GM12878 (cell line): Measurements from ENCODE around the gene SNRPA. TPM values are rescaled to one million over a fixed set of nuclear protein-coding genes. Genes with fewer than 3 reads are reported as not detected.

ENCODE experiments used
- CREB1 ChIP-seq: IDR thresholded peaks from 2 replicates; pipeline ENCODE4 v1.6.1; 2012; ENCODE audit warnings: low read depth, mild to moderate bottlenecking, inconsistent platforms
- ESRRA ChIP-seq: IDR thresholded peaks from 2 replicates; pipeline ENCODE4 v1.6.1; 2012; ENCODE audit warnings: mild to moderate bottlenecking, low read length, improper control_type of control experiment
- MXI1 ChIP-seq: fragments of 150-350 bp; IDR thresholded peaks from 2 replicates; pipeline ENCODE4 v1.6.1; 2011; ENCODE audit warnings: low read depth, mild to moderate bottlenecking, inconsistent platforms, low read length, improper control_type of control experiment
- NFIC ChIP-seq: IDR thresholded peaks from 2 replicates; pipeline ENCODE4 v1.6.1; 2012; ENCODE audit warnings: low read depth, mild to moderate bottlenecking, inconsistent platforms, low read length, moderate library complexity
- POLR2A ChIP-seq: IDR thresholded peaks from 2 replicates; pipeline ENCODE4 v1.6.1; 2011; ENCODE audit warnings: low read depth, mild to moderate bottlenecking, low read length
- STAT1 ChIP-seq: fragments of 450-650 bp; conservative IDR thresholded peaks from 2 replicates; pipeline ENCODE4 v1.6.1; 2014; ENCODE audit warnings: antibody characterized with exemption, mild to moderate bottlenecking
- YY1 ChIP-seq: IDR thresholded peaks from 2 replicates; pipeline ENCODE4 v1.6.1; 2011; ENCODE audit warnings: low read depth, mild to moderate bottlenecking, low read length
- polyA plus RNA-seq, 11 experiments: library from polyadenylated mRNA; depleted of rRNA in 4 of 11; unstranded in 6 of 11; stranded (reverse) in 5 of 11; fragments of >200 nt; fragmentation: Nextera tagmentation in 4 of 11; fragmentation: Illumina TruSeq in 1 of 11; extraction: Ambion mirVana in 4 of 11; extraction: Trizol in 1 of 11; gene quantifications; 1 replicate in 1 of 11; 2 replicates in 10 of 11; pipeline versions ENCODE4 v1.2.1 to v1.2.3, GENCODE V29; 2011 to 2016; ENCODE audit warnings: inconsistent platforms in 2 of 11, missing spikeins in 2 of 11, low read depth in 1 of 11
- total RNA-seq, 4 experiments: library from RNA; depleted of rRNA in 3 of 4; stranded (reverse); fragments of >200 nt in 3 of 4; fragmentation: Illumina TruSeq in 1 of 4; extraction: Trizol in 1 of 4; gene quantifications; 2 replicates each; pipeline versions ENCODE4 v1.2.1 to v1.2.3, GENCODE V29; 2013 to 2021
- TF ChIP-seq, protein P1 (sequence below): IDR thresholded peaks from 2 replicates; pipeline ENCODE4 v1.6.1; 2011; ENCODE audit warnings: mild to moderate bottlenecking, low read depth, low read length, moderate library complexity; ENCODE audit not compliant: insufficient replicate concordance
- TF ChIP-seq, protein P2 (sequence below): fragments of 450-650 bp; IDR thresholded peaks from 2 replicates; pipeline ENCODE4 v1.6.1; 2016; ENCODE audit warnings: mild to moderate bottlenecking

Gene SNRPA
- total and polyA plus RNA-seq, 10 of the 15 experiments (the other 5 are each of a cell fraction or from before 2014, with no cell fraction given) = 14.8 to 299 (median 202) TPM

- TF ChIP-seq MXI1 (0 out of 2 replicates have a peak, but pooled peaks have one; percentile 31), POLR2A (peak; percentile 52), CREB1 (peak; percentile 53; the same call in 1 of the 2 replicates), YY1 (peak; percentile 64; the same call in 1 of the 2 replicates), NFIC (no peak), STAT1 (no peak), ESRRA (no peak)
- TF ChIP-seq, protein P1, sequence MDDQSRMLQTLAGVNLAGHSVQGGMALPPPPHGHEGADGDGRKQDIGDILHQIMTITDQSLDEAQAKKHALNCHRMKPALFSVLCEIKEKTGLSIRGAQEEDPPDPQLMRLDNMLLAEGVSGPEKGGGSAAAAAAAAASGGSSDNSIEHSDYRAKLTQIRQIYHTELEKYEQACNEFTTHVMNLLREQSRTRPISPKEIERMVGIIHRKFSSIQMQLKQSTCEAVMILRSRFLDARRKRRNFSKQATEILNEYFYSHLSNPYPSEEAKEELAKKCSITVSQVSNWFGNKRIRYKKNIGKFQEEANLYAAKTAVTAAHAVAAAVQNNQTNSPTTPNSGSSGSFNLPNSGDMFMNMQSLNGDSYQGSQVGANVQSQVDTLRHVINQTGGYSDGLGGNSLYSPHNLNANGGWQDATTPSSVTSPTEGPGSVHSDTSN = peak; percentile 85
- TF ChIP-seq, protein P2, sequence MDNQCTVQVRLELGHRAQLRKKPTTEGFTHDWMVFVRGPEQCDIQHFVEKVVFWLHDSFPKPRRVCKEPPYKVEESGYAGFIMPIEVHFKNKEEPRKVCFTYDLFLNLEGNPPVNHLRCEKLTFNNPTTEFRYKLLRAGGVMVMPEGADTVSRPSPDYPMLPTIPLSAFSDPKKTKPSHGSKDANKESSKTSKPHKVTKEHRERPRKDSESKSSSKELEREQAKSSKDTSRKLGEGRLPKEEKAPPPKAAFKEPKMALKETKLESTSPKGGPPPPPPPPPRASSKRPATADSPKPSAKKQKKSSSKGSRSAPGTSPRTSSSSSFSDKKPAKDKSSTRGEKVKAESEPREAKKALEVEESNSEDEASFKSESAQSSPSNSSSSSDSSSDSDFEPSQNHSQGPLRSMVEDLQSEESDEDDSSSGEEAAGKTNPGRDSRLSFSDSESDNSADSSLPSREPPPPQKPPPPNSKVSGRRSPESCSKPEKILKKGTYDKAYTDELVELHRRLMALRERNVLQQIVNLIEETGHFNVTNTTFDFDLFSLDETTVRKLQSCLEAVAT = 0 out of 2 replicates have a peak, but pooled peaks have one; percentile 53
Measured at GRCh38 chr19:40806423-40807146, 55.6 kb downstream of the SNRPA start (continued).
